GM12891 (cell line): ENCODE results near the gene AANAT.

Source experiments
- PAX5 ChIP-seq: IDR thresholded peaks from 2 replicates; pipeline ENCODE4 v1.6.1; 2011; ENCODE audit warnings: low read length, moderate library complexity, mild to moderate bottlenecking; ENCODE audit not compliant: insufficient read depth, severe bottlenecking
- POLR2A ChIP-seq: IDR thresholded peaks from 2 replicates; pipeline ENCODE4 v1.6.1; 2011; ENCODE audit warnings: low read depth, low read length, control low read depth
- POLR2AphosphoS5 ChIP-seq: IDR thresholded peaks from 2 replicates; pipeline ENCODE4 v1.6.1; 2011; ENCODE audit warnings: low read depth, low read length, control low read depth
- SPI1 ChIP-seq: IDR thresholded peaks from 2 replicates; pipeline ENCODE4 v1.6.1; 2011; ENCODE audit warnings: low read depth, low read length, control low read depth
- TAF1 ChIP-seq: IDR thresholded peaks from 2 replicates; pipeline ENCODE4 v1.6.1; 2011; ENCODE audit warnings: low read depth, low read length, control low read depth

- TF ChIP-seq POLR2AphosphoS5 (no peak), POLR2A (no peak), TAF1 (no peak), PAX5 (no peak), SPI1 (no peak)
Observed at GRCh38 chr17:76479515-76480060, 12.2 kb downstream of the AANAT start.
